Measurements from ENCODE around the gene PRUNE2. TPM values are rescaled to one million over a fixed set of nuclear protein-coding genes. Genes with fewer than 3 reads are reported as not detected.
A peak's percentile ranks its signal among the peaks of the same experiment; 100 is the strongest.

The PRUNE2 gene
- total RNA-seq, 2 experiments from 2014 or later = not detected

- DNase-seq (peak in 2 of 14 experiments; percentile 29 to 30), ATAC-seq (ENCODE audit: poor library complexity) (no peak)
- H3K4me3 Mint-ChIP-seq = peak overlapping the region; percentile 50
- TF ChIP-seq CTCF (IDR thresholded peaks at IDR 0.05) = no peak
- Histone ChIP-seq H3K36me3 (ENCODE audit: insufficient read depth, low read length) (no peaks in the 10 kb centered on the region), H3K9me3 (ENCODE audit: control insufficient read depth in 1 of 2, insufficient read depth in 1 of 2, low read length in 2 of 2) (peaks cover 5 to 11% of the 10 kb centered on the region in 2 experiments), H3K4me1 (ENCODE audit: insufficient read depth, low read length) (peaks cover 3% of the 10 kb centered on the region), H3K27ac (ENCODE audit: low read depth in 1 of 2, low read length in 2 of 2) (no peak overlapping the region), H3K4me3 (ENCODE audit: low read length) (peak overlapping the region; percentile 30), H3K27me3 (ENCODE audit: control insufficient read depth in 1 of 2, insufficient read depth in 2 of 2, low read length in 2 of 2) (peaks cover 6 to 16% of the 10 kb centered on the region in 2 experiments)
- peaks cover 5% of the 10 kb centered on the region for H3K9me3 Mint-ChIP-seq
- ChIA-PET CTCF (no interaction called here), POLR2A (no interaction called here)
- no peak overlapping the region for H3K27ac Mint-ChIP-seq
- intact Hi-C loops (cut with DNase I, micrococcal nuclease) = no loop called here
- H3K4me1 Mint-ChIP-seq (ENCODE audit: low read depth) = peaks cover 16% of the 10 kb centered on the region
- no peaks in the 10 kb centered on the region for H3K36me3 Mint-ChIP-seq (ENCODE audit: low read depth)
- H3K27me3 Mint-ChIP-seq = peaks cover 65% of the 10 kb centered on the region
These were observed 334.6 kb downstream of the PRUNE2 start for GRCh38 chr9:76571288-76571687.

GRCh38 chr9:76570826-76571225 is 335.1 kb downstream of the PRUNE2 start:
- intact Hi-C loops (cut with DNase I, micrococcal nuclease) = no loop called here
- H3K27ac Mint-ChIP-seq = no peak overlapping the region
- POLR2A ChIA-PET = no interaction called here

GRCh38 chr9:76567086-76567485 is 338.8 kb downstream of the PRUNE2 start:
- DNase-seq (no peak), ATAC-seq (ENCODE audit: poor library complexity) (no peak)
- H3K36me3 Mint-ChIP-seq (ENCODE audit: low read depth) = no peaks in the 10 kb centered on the region
- Histone ChIP-seq H3K4me3 (ENCODE audit: low read length) (no peak overlapping the region), H3K9me3 (ENCODE audit: control insufficient read depth in 1 of 2, insufficient read depth in 1 of 2, low read length in 2 of 2) (peaks cover 5 to 11% of the 10 kb centered on the region in 2 experiments), H3K4me1 (ENCODE audit: insufficient read depth, low read length) (peaks cover 3% of the 10 kb centered on the region), H3K27me3 (ENCODE audit: control insufficient read depth in 1 of 2, insufficient read depth in 2 of 2, low read length in 2 of 2) (no peaks in the 10 kb centered on the region), H3K27ac (ENCODE audit: low read depth in 1 of 2, low read length in 2 of 2) (no peak overlapping the region), H3K36me3 (ENCODE audit: insufficient read depth, low read length) (no peaks in the 10 kb centered on the region)
- intact Hi-C loops (cut with DNase I, micrococcal nuclease) = no loop called here
- CTCF ChIA-PET = interaction anchor here (0.7 kb wide), 1 partner anchor 13 kb away, joined by 6 read pairs; no protein-coding TSS in a partner anchor
- H3K9me3 Mint-ChIP-seq = peaks cover 5% of the 10 kb centered on the region
- H3K4me1 Mint-ChIP-seq (ENCODE audit: low read depth) = peaks cover 7% of the 10 kb centered on the region
- POLR2A ChIA-PET = no interaction called here
- peaks cover 32% of the 10 kb centered on the region for H3K27me3 Mint-ChIP-seq
- H3K4me3 Mint-ChIP-seq = no peak overlapping the region
- no peak overlapping the region for H3K27ac Mint-ChIP-seq
- TF ChIP-seq CTCF (IDR thresholded peaks at IDR 0.05) = no peak

More at GRCh38 chr9:76570826-76571225, 335.1 kb downstream of the PRUNE2 start:
- Mint-ChIP-seq H3K27me3 (peaks cover 60% of the 10 kb centered on the region), H3K36me3 (ENCODE audit: low read depth) (no peaks in the 10 kb centered on the region), H3K4me1 (ENCODE audit: low read depth) (peaks cover 13% of the 10 kb centered on the region), H3K9me3 (peaks cover 5% of the 10 kb centered on the region), H3K4me3 (peak overlapping the region; percentile 50)
- CTCF ChIA-PET = no interaction called here
- DNase-seq (peak in 1 of 14 experiments; percentile 17), ATAC-seq (ENCODE audit: poor library complexity) (no peak)
- peaks cover 6 to 11% of the 10 kb centered on the region in 2 experiments for H3K27me3 ChIP-seq (ENCODE audit: control insufficient read depth in 1 of 2, insufficient read depth in 2 of 2, low read length in 2 of 2)
- peaks cover 3% of the 10 kb centered on the region for H3K4me1 ChIP-seq (ENCODE audit: insufficient read depth, low read length)
- no peaks in the 10 kb centered on the region for H3K36me3 ChIP-seq (ENCODE audit: insufficient read depth, low read length)
- peak overlapping the region; percentile 30 for H3K4me3 ChIP-seq (ENCODE audit: low read length)
- TF ChIP-seq CTCF (IDR thresholded peaks at IDR 0.05) = no peak
- peaks cover 5 to 11% of the 10 kb centered on the region in 2 experiments for H3K9me3 ChIP-seq (ENCODE audit: control insufficient read depth in 1 of 2, insufficient read depth in 1 of 2, low read length in 2 of 2)
- no peak overlapping the region for H3K27ac ChIP-seq (ENCODE audit: low read depth in 1 of 2, low read length in 2 of 2)
